Upper lobe of right lung (tissue), 1 donor: ENCODE data around the gene PRSS33. TPM values are rescaled to one million over a fixed set of nuclear protein-coding genes. Genes with fewer than 3 reads are reported as not detected.

Experiments used
- ATAC-seq: fragments of 200-7000 bp; cut with Tn5 transposase; one replicate; pipeline ENCODE4 v1.9.1; 2020; ENCODE audit warnings: mild to moderate bottlenecking, moderate library complexity
- DNase-seq: peaks from one replicate; pipeline ENCODE4 v3.0.0-alpha.2; 2020
- H3K27ac ChIP-seq: fragments of 200-600 bp; one replicate; pipeline ENCODE4 v1.8.0; 2022
- H3K27me3 ChIP-seq: fragments of 200-600 bp; one replicate; pipeline ENCODE4 v1.8.0; 2022; ENCODE audit warnings: mild to moderate bottlenecking
- H3K36me3 ChIP-seq: fragments of 200-600 bp; one replicate; pipeline ENCODE4 v1.8.0; 2022
- H3K4me1 ChIP-seq: fragments of 200-600 bp; one replicate; pipeline ENCODE4 v1.8.0; 2022
- H3K4me3 ChIP-seq: fragments of 200-600 bp; one replicate; pipeline ENCODE4 v1.8.0; 2022; ENCODE audit warnings: mild to moderate bottlenecking
- H3K9me3 ChIP-seq: fragments of 200-600 bp; one replicate; pipeline ENCODE4 v1.8.0; 2022
- CTCF ChIP-seq: fragments of 200-600 bp; IDR thresholded peaks from one replicate; pipeline ENCODE4 v1.8.0; 2022; ENCODE audit warnings: antibody characterized with exemption
- intact Hi-C: fragments of 100-400 bp; cut with DNase I; formaldehyde crosslinking; loops from one replicate; pipeline ENCODE4 v1.11.0; 2022
- total RNA-seq: library from RNA; stranded (reverse); fragmentation: NEBNext Ultra II Directional; extraction: Animal tissue kit (Norgen Biotek cat#: 25700); gene quantifications from one replicate; pipeline ENCODE4 v1.2.1, GENCODE V29; 2021
- donor health status: DM: no; HTN: yes; CAD: no; lungs with severe emphysema.

PRSS33 gene
- total RNA-seq, 1 donor from 2014 or later: not detected

DNA sequence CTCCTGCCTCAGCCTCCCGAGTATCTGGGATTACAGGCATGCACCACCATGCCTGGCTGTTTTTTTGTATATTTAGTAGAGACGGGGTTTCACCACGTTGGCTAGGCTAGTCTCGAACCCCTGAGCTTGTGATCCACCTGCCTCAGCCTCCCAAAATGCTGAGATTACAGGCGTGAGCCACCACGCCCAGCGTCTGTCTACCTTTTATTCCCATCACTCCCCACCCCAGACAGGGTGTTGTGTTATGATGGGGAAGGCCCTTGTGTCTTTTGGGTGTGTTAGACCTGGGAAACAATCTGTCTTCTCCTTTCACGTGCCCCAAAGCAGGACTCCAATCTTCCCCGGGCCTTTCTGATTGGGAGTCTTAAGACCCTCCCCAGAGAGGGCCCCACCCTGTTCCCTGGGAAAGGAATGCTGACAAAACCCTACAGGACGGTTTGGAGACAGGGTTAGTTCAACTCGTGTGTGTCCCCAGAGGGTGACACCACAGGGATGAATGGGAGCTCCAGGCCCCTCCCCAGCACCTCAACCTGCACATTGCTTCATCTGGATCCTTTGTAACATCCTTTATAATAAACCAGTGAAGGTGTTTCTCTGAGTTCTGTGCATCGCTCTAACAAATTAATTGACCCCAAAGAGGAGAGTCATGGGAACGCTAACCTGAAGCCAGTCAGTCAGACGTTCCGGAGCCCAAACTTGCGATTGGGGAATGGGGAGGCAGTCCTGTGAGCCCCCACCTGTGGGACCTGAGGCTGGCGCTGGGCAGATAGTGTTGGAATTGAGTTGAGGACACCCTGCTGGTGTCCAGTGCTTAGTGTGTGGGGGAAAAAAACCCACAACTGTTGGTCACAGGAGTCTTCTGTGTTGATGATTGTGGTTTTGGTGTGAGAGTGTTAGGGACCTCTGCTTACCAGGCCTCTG lies 7.1 kb downstream of the PRSS33 start:
- Histone ChIP-seq H3K27ac (no peak overlapping the region), H3K36me3 (no peaks in the 10 kb centered on the region), H3K27me3 (peaks cover 5% of the 10 kb centered on the region), H3K9me3 (no peaks in the 10 kb centered on the region), H3K4me3 (no peak overlapping the region), H3K4me1 (peaks cover 27% of the 10 kb centered on the region)
- TF ChIP-seq CTCF: no peak
- ATAC-seq (no peak), DNase-seq (peak; percentile 47)
- intact Hi-C loops: no loop called here

DNA sequence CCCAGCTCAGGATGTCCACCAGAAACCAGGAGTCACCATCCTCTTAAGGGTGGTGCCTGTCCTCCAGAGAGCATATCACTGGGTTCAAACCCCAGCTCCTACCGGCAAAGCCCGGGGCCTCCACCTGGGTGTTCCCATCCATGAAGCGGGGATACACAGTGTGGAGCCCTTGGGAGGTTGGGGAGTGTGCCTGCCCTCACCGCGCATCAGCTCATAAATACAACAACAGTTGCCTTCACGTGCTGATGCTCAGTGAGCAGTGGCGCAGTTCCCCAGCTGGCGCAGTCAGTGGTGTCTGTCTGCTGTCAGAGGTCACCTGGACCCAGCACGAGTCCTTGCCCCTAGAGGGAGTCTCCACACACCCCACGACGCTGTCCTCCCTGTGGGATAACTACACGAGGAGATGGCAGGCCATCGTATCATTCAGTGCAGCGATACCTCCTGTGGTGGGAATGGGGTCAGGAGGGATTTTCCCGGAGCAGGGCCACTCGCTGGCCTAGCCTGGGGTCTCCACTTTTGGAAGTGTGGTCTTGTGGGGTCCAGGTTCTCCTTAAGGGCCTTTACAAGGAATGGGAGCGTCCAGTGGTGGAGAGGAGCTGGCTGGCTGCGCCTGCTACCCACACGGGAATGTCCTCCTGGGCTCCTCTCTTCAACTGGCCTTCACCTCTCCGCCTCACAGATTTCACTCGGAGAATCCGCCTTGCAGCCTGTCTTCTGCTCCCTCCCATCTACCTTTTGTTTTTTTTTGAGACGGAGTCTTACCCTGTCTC lies 8.0 kb downstream of the PRSS33 start:
- H3K4me3 ChIP-seq: no peak overlapping the region
- no peaks in the 10 kb centered on the region for H3K9me3 ChIP-seq
- TF ChIP-seq CTCF: no peak
- ATAC-seq (no peak), DNase-seq (peak; percentile 60)
- no peaks in the 10 kb centered on the region for H3K27me3 ChIP-seq
- peaks cover 24% of the 10 kb centered on the region for H3K4me1 ChIP-seq
- peak overlapping the region; percentile 100 for H3K27ac ChIP-seq
- intact Hi-C loops: no loop called here
- H3K36me3 ChIP-seq: peaks cover 6% of the 10 kb centered on the region

- intact Hi-C loops: no loop called here
- Histone ChIP-seq H3K9me3 (no peaks in the 10 kb centered on the region), H3K4me3 (peak overlapping the region; percentile 94), H3K36me3 (peaks cover 14% of the 10 kb centered on the region), H3K4me1 (peaks cover 24% of the 10 kb centered on the region), H3K27ac (peak overlapping the region; percentile 100), H3K27me3 (no peaks in the 10 kb centered on the region)
- ATAC-seq (no peak), DNase-seq (no peak)
- no peak for TF ChIP-seq CTCF
Measured at GRCh38 chr16:2778630-2778958, 8.8 kb downstream of the PRSS33 start.

DNA sequence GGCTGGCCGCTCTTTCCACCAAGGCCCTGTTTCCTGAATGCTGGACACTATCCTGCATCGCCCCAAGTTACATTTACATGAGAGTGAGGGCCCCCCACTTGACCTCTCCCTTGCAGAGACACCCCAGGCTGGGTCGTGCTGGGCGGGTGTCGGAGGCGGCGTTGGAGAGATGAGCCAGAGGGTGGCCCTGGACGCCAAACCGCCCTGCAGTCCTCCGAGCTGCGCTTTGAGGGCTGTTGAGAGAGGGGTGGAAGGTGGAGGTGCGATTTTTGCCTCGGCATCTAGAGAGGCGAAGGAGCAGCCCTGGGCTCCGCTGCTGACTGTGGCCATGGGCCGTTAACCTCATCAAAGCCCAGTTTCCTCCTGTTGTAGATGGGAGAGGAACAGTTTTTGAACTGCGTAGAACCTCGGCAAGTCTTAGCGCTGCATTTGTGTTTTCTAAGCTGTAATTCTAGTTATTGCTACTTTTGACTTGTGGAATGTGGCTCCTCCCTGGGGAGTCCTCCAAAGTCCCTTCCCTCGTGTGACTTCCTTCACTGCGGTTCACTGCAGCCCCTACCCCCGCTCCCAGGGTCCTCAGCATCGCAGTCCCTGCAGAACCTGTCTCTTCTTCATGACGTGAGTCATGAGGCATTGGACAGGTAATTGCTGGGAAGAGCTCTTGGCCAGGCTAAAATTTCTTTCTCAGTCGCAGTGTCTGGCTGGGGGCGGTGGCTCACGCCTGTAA lies 9.3 kb downstream of the PRSS33 start:
- TF ChIP-seq CTCF: no peak
- Histone ChIP-seq H3K9me3 (no peaks in the 10 kb centered on the region), H3K36me3 (peaks cover 19% of the 10 kb centered on the region), H3K27ac (peak overlapping the region; percentile 100), H3K4me1 (peaks cover 24% of the 10 kb centered on the region), H3K27me3 (no peaks in the 10 kb centered on the region), H3K4me3 (peak overlapping the region; percentile 94)
- intact Hi-C loops: no loop called here
- DNase-seq (peak; percentile 80), ATAC-seq (peak; percentile 58)

- Histone ChIP-seq H3K4me1 (peaks cover 24% of the 10 kb centered on the region), H3K4me3 (peak within 1 kb of the TSS; percentile 94), H3K27ac (peak within 1 kb of the TSS; percentile 100), H3K36me3 (peaks cover 23% of the 10 kb centered on the region), H3K27me3 (no peaks in the 10 kb centered on the region), H3K9me3 (no peaks in the 10 kb centered on the region)
- intact Hi-C loops: no loop called here
- ATAC-seq (peak; percentile 94), DNase-seq (peak; percentile 95)
- no peak for TF ChIP-seq CTCF
Measured at GRCh38 chr16:2777231-2777902, 10.0 kb downstream of the PRSS33 start, which contains the start of gene ELOB. Gene ELOB (minus strand): TSS chr16:2777280. CDS start chr16:2777239, 41 bp downstream.
